HG02973 (cell line): ENCODE measurements around the gene CREBZF.

Experiments used
- ATAC-seq: cut with Tn5 transposase; IDR thresholded peaks from one replicate; pipeline ENCODE4 v1.9.1; 2021; ENCODE audit warnings: moderate library complexity; ENCODE audit not compliant: unreplicated experiment

Gene CREBZF

GRCh38 chr11:85664615-85665481, at the start of gene CREBZF:
CREBZF (minus strand) TSS chr11:85665129; CDS start chr11:85664875, 254 bp downstream.
- peak; percentile 89 for ATAC-seq

GRCh38 chr11:85712953-85713352, 48.0 kb upstream of the CREBZF start:
- no peak for ATAC-seq

GRCh38 chr11:85710917-85711316, 46.0 kb upstream of the CREBZF start:
- ATAC-seq = no peak

GRCh38 chr11:85709941-85710702, 45.2 kb upstream of the CREBZF start:
- ATAC-seq = no peak

- no peak for ATAC-seq
Measured at GRCh38 chr11:85705800-85706199, 40.9 kb upstream of the CREBZF start.

- no peak for ATAC-seq
Measured at GRCh38 chr11:85704967-85705366, 40.0 kb upstream of the CREBZF start.

GRCh38 chr11:85699957-85700741, 35.2 kb upstream of the CREBZF start:
- peak; percentile 92 for ATAC-seq

GRCh38 chr11:85698195-85698594, 33.3 kb upstream of the CREBZF start:
- ATAC-seq = no peak

- no peak for ATAC-seq
Measured at GRCh38 chr11:85697747-85698146, 32.8 kb upstream of the CREBZF start.

GRCh38 chr11:85695546-85695945, 30.6 kb upstream of the CREBZF start:
- no peak for ATAC-seq

- ATAC-seq = no peak
Measured at GRCh38 chr11:85694385-85694980, 29.6 kb upstream of the CREBZF start.

- ATAC-seq = no peak
Measured at GRCh38 chr11:85685820-85686459, 21.0 kb upstream of the CREBZF start, which contains the start of gene CCDC89. CCDC89 (minus strand) TSS chr11:85686195; CDS start chr11:85686130, 65 bp downstream.

- no peak for ATAC-seq
Measured at GRCh38 chr11:85685125-85685819, 20.3 kb upstream of the CREBZF start.

- peak; percentile 77 for ATAC-seq
Measured at GRCh38 chr11:85682330-85683305, 17.7 kb upstream of the CREBZF start.

- ATAC-seq = no peak
Measured at GRCh38 chr11:85680897-85681296, 16.0 kb upstream of the CREBZF start.

- ATAC-seq = no peak
Measured at GRCh38 chr11:85679576-85679975, 14.6 kb upstream of the CREBZF start.

- no peak for ATAC-seq
Measured at GRCh38 chr11:85673393-85673792, 8.5 kb upstream of the CREBZF start.

- ATAC-seq = no peak
Measured at GRCh38 chr11:85672105-85672902, 7.4 kb upstream of the CREBZF start.
